GM18870 (cell line): Measurements from ENCODE around the gene ATG14.
"Not testable (repeated sequence)": the region's sequence is repeated elsewhere in the genome, so short reads cannot be mapped to it uniquely, and the experiment has no call there.

Experiments used
- ATAC-seq: cut with Tn5 transposase; IDR thresholded peaks from one replicate; pipeline ENCODE4 v1.9.1; 2021; ENCODE audit warnings: moderate library complexity; ENCODE audit not compliant: unreplicated experiment

ATG14 gene, protein sequence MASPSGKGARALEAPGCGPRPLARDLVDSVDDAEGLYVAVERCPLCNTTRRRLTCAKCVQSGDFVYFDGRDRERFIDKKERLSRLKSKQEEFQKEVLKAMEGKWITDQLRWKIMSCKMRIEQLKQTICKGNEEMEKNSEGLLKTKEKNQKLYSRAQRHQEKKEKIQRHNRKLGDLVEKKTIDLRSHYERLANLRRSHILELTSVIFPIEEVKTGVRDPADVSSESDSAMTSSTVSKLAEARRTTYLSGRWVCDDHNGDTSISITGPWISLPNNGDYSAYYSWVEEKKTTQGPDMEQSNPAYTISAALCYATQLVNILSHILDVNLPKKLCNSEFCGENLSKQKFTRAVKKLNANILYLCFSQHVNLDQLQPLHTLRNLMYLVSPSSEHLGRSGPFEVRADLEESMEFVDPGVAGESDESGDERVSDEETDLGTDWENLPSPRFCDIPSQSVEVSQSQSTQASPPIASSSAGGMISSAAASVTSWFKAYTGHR

DNA sequence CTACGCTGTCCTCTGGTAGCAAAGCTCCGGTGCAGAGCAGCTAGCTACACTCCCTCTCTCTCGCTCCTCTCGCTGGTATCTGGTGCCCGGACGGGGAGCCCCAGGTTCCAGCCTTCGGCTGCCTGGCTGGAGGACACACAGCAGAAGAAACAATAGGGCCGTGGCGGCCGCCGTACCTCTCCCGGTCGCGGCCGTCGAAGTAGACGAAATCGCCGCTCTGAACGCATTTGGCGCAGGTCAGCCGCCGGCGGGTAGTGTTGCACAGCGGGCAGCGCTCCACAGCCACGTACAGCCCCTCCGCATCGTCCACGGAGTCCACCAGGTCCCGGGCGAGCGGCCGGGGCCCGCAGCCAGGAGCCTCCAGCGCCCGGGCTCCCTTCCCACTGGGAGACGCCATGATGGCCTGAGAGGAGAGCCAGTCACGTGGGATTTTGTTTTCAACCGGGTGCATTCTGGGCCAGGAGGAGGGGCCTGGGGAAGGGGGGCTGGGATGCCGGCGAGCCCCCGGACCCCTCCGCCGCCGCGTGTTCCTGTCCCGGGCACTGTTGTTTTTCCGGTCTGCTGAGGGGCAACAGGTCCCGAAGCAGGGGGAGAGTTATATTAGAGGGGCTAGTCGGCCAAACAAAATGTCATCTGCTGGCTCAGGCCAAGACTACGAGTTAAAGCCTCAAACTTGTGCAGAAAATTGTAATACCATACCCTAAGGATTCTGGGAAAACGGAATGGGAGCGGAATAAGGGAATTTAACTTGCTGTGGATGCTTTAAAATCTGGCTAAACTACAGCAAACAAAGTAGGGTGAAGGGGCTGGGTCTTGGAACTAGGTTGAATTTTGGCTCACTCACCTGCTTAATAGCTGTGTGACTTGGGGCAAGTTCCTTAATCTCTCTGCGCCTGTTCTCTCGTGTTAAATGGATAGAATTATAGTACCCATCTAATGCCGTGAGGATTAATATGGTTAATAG is at the start of gene ATG14:
Gene ATG14 (minus strand): TSS at position 405 of the 964 bp plus-strand sequence. CDS start 8 bp downstream, at position 397.
- ATAC-seq: peak; percentile 82

GRCh38 chr14:55458800-55459515 is 47.3 kb upstream of the ATG14 start:
- ATAC-seq: peak; percentile 91

DNA sequence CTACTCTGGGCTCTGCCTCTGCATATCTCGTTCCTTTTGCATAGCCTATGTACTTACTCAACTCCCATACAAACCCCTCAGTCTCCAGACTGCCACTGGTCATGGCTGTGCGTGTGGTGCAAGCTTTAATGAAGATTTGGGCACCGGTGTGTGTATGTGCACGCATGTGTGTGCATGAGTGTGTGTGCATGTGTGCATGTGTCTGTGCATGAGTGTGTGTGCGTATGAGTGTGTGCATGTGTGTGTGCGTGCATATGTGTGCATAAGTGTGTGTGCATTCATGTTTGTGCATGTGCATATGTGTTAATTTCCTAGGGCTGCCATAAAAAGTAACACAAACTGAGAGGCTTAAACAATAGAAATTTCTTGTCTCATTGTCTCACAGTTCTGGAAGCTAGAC is 45.9 kb upstream of the ATG14 start:
- no peak for ATAC-seq

DNA sequence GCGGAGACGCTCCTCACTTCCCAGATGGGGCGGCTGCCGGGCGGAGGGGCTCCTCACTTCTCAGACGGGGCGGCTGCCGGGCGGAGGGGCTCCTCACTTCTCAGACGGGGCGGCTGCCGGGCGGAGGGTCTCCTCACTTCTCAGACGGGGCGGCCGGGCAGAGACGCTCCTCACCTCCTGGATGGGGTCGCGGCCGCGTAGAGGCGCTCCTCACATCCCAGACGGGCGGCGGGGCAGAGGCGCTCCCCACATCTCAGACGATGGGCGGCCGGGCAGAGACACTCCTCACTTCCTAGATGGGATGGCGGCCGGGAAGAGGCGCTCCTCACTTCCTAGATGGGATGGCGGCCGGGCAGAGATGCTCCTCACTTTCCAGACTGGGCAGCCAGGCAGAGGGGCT is 44.8 kb upstream of the ATG14 start:
- ATAC-seq: not testable (repeated sequence)

- ATAC-seq: no peak
Measured at GRCh38 chr14:55454264-55455002, 42.8 kb upstream of the ATG14 start.

DNA sequence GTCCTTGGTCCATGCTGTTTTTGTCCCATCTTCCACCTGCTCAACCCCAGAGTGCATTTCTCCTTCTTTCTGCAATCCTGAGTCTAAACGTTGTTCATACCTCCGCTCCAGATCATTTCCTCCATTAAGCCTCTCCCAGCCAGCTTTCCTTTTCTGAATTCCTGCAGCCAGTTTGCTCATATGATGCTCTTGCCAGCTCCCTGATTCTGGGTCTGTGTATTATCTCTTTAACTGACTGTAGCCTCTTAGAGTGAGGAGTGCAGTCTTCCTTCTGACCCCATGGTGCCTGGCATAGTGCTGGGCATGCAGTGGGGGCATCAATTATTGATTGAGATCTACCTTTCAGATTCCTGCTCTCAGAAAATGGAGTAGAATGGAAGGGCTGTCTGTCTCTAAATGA is 40.3 kb upstream of the ATG14 start:
- ATAC-seq: no peak

- ATAC-seq: no peak
Measured at GRCh38 chr14:55451398-55451797, 39.8 kb upstream of the ATG14 start.

GRCh38 chr14:55450987-55451386 is 39.4 kb upstream of the ATG14 start:
- no peak for ATAC-seq

- ATAC-seq: no peak
Measured at GRCh38 chr14:55450539-55450938, 38.9 kb upstream of the ATG14 start.

DNA sequence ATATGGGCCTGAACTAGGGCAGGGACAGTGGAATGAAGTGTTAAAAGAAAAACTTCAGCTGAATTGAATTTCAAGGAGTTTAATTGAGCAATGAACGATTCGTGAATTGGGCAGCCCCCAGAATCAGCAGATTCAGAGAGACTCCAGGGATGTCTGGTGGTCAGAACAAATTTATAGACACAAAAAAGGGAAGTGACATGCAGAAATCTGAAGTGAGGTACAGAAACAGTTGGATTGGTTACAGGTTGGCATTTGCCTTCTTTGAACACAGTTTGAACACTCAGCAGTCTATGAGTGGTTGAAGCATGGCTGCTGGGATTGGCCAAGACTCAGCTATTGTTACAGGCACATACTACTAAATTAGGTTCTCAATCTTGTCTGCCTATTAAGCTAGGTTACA is 38.5 kb upstream of the ATG14 start:
- ATAC-seq: no peak

GRCh38 chr14:55449116-55449515 is 37.5 kb upstream of the ATG14 start:
- no peak for ATAC-seq

DNA sequence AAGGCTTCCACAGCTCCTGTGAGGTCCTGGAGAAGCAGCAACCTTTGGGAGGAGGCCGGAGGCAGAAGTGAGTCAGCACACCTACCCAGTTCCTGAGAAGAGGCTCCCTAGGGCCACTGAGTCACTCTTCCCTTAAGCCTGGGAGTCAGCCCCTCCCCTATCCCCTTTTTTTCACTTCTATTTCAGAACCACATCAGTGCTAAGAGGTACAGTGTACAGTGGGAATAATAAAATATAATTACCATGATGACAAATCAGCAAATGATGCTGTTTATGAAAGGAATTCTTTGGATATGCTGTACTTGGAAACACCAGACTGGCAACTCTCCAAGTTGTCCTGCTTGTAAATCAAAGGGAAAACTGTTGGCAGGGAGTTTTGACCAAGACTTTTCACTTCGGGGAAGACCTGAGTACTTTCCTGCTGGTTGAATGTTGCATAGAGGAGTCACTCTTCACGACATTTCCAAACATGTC is 36.5 kb upstream of the ATG14 start:
- ATAC-seq: no peak

- ATAC-seq: no peak
Measured at GRCh38 chr14:55446833-55447232, 35.2 kb upstream of the ATG14 start.

GRCh38 chr14:55446127-55446736 is 34.6 kb upstream of the ATG14 start:
- no peak for ATAC-seq

DNA sequence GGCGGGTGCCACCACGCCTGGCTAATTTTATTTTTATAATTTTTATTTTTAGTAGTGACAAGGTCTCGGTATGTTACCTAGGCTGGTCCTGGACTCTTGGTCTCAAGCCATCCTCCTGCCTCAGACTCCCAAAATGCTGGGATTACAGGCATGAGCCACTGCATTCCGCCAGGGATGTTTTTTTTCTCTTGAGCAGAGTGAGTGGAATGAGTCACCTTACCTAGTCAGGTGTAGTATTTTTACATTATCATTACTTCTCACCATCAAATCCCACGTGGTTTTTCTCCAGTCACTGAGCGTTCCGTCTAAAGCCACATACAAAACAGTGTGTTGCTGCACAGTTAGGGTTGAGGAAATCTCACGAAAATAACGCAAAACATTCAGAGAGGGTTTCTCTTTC is 29.7 kb upstream of the ATG14 start:
- no peak for ATAC-seq

- ATAC-seq: no peak
Measured at GRCh38 chr14:55440385-55440784, 28.8 kb upstream of the ATG14 start, which contains the start of gene TBPL2. Gene TBPL2 (minus strand): TSS chr14:55440616. CDS start chr14:55440449, 167 bp downstream.

GRCh38 chr14:55438066-55438683 is 26.5 kb upstream of the ATG14 start:
- ATAC-seq: no peak

DNA sequence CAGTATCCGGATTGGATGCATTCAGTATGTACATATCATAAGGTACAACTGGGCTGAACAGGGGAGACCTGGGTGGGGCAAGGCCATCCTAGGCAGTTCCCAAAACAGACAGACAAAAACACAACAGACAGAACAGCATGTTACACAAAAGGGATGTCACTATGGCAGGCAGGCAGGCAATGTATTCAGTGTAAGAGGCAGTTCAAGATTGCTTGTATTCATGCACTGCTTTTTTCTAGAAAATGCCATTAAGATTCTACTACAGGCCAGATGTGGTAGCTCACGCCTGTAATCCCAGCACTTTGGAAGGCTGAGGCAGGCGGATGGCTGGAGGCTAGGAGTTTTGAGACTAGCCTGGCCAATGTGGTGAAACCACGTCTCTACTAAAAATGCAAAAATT is 25.3 kb upstream of the ATG14 start:
- no peak for ATAC-seq

- ATAC-seq: no peak
Measured at GRCh38 chr14:55436519-55436918, 24.9 kb upstream of the ATG14 start.
